ENCODE measurements around the gene MARS1. TPM values are rescaled to one million over a fixed set of nuclear protein-coding genes. Genes with fewer than 3 reads are reported as not detected.

MARS1 gene
- total and polyA plus RNA-seq, 7 donors, result 41.2 to 97.4 (median 83.6) TPM

- no peak overlapping the region for H3K27ac ChIP-seq
- ATAC-seq (no peak), DNase-seq (no peak)
- no peaks in the 10 kb centered on the region for H3K36me3 ChIP-seq (ENCODE audit: insufficient read depth in 1 of 2, low read depth in 1 of 2)
- no peak overlapping the region for H3K4me3 ChIP-seq
- H3K27me3 ChIP-seq (ENCODE audit: insufficient read depth in 3 of 3, low read length in 2 of 3), result no peaks in the 10 kb centered on the region
- intact Hi-C loops (cut with DNase I), result no loop called here
- H3K4me1 ChIP-seq, result no peaks in the 10 kb centered on the region
- no peaks in the 10 kb centered on the region for H3K9me3 ChIP-seq
- WGBS, 3 donors, result 60 to 80% (median 67%) methylated on average over 5 of the region's 5 CpGs
- TF ChIP-seq CTCF (IDR thresholded peaks at IDR 0.05), result no peak
Measured at GRCh38 chr12:57444744-57445143, 43.1 kb upstream of the MARS1 start.

- Histone ChIP-seq H3K36me3 (ENCODE audit: insufficient read depth in 1 of 2, low read depth in 1 of 2) (no peaks in the 10 kb centered on the region), H3K9me3 (no peaks in the 10 kb centered on the region), H3K27me3 (ENCODE audit: insufficient read depth in 3 of 3, low read length in 2 of 3) (no peaks in the 10 kb centered on the region), H3K27ac (no peak overlapping the region), H3K4me1 (no peaks in the 10 kb centered on the region), H3K4me3 (no peak overlapping the region)
- intact Hi-C loops (cut with DNase I), result no loop called here
- WGBS, 3 donors, result 96% methylated on average over 6 of the region's 6 CpGs
- no peak for TF ChIP-seq CTCF (IDR thresholded peaks at IDR 0.05)
- DNase-seq (no peak), ATAC-seq (no peak)
Measured at GRCh38 chr12:57446292-57446960, 41.4 kb upstream of the MARS1 start.

GRCh38 chr12:57448669-57449068, 39.2 kb upstream of the MARS1 start:
- peaks cover 17% of the 10 kb centered on the region for H3K4me1 ChIP-seq
- no peaks in the 10 kb centered on the region for H3K27me3 ChIP-seq (ENCODE audit: insufficient read depth in 3 of 3, low read length in 2 of 3)
- no peak overlapping the region for H3K4me3 ChIP-seq
- no peaks in the 10 kb centered on the region for H3K9me3 ChIP-seq
- 78 to 85% (median 81%) methylated on average over 2 of the region's 2 CpGs for WGBS, 3 donors
- intact Hi-C loops (cut with DNase I), result no loop called here
- no peak overlapping the region for H3K27ac ChIP-seq
- ATAC-seq (no peak), DNase-seq (no peak)
- no peaks in the 10 kb centered on the region for H3K36me3 ChIP-seq (ENCODE audit: insufficient read depth in 1 of 2, low read depth in 1 of 2)
- no peak for TF ChIP-seq CTCF (IDR thresholded peaks at IDR 0.05)

GRCh38 chr12:57449375-57449774, 38.5 kb upstream of the MARS1 start:
- Histone ChIP-seq H3K27ac (no peak overlapping the region), H3K4me3 (no peak overlapping the region), H3K9me3 (no peaks in the 10 kb centered on the region), H3K36me3 (ENCODE audit: insufficient read depth in 1 of 2, low read depth in 1 of 2) (no peaks in the 10 kb centered on the region), H3K4me1 (peaks cover 17% of the 10 kb centered on the region), H3K27me3 (ENCODE audit: insufficient read depth in 3 of 3, low read length in 2 of 3) (no peaks in the 10 kb centered on the region)
- TF ChIP-seq CTCF (IDR thresholded peaks at IDR 0.05), result no peak
- intact Hi-C loops (cut with DNase I), result no loop called here
- WGBS, 3 donors, result 94 to 99% (median 96%) methylated on average over 7 of the region's 7 CpGs
- DNase-seq (no peak), ATAC-seq (no peak)

GRCh38 chr12:57450057-57450456, 37.8 kb upstream of the MARS1 start:
- Histone ChIP-seq H3K4me3 (no peak overlapping the region), H3K27ac (no peak overlapping the region), H3K4me1 (peaks cover 22% of the 10 kb centered on the region), H3K36me3 (ENCODE audit: insufficient read depth in 1 of 2, low read depth in 1 of 2) (no peaks in the 10 kb centered on the region), H3K27me3 (ENCODE audit: insufficient read depth in 3 of 3, low read length in 2 of 3) (no peaks in the 10 kb centered on the region), H3K9me3 (no peaks in the 10 kb centered on the region)
- 79 to 98% (median 89%) methylated on average over 3 of the region's 3 CpGs for WGBS, 3 donors
- no peak for DNase-seq
- no peak for TF ChIP-seq CTCF (IDR thresholded peaks at IDR 0.05)
- ATAC-seq, result no peak
- intact Hi-C loops (cut with DNase I), result loop anchor here in 1 of 2 donors (5.0 kb wide), 1 partner anchor 148 kb away; no protein-coding TSS in a partner anchor

Data from psoas muscle (tissue), 8 donors.